DMS79 (cell line): Measurements from ENCODE around the gene SLC51A.
"Not testable (repeated sequence)": the region's sequence is repeated elsewhere in the genome, so short reads cannot be mapped to it uniquely, and the experiment has no call there.

Experiments
- DNase-seq: peaks from one replicate; lab custom pipeline; 2025; lab: John Stamatoyannopoulos, UW

The SLC51A gene

DNA sequence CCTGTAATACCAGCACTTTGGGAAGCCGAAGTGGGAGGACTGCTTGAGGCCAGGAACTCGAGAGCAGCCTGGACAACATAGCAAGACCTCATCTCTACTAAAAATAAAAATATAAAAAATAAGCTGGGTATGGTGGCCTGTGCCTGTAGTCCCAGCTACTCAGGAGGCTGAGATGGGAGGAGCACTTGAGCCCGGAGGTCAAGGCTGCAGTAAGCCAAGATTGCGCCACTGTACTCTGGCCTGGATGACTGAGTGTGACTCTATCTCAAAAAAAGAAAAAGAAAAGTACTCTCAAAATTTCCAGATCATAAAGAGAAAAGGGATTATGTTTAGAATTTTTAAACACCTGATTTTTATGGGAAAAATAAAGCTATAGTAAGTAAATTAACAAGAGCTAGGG is 24.1 kb downstream of the SLC51A start:
- DNase-seq = no peak

DNA sequence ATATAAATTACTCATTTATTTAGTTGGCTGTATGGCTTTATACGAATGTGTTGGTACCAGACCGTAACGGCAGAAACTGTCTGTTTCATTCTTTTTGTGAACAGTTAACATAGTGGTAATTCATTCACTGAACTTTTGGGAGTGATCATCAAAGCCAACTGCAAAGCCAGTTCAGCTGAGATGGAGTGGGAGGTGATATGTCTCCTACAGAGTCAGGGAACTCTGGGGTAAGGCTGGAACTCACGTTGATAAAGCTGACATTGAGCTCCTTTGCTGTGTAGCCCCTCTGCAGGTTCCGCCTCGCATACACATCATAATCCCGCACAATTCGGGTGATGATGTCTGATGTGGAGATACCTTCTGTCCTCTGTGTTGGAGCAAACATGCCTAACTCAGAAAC is 25.4 kb downstream of the SLC51A start:
- no peak for DNase-seq

- DNase-seq = not testable (repeated sequence)
Measured at GRCh38 chr3:196244166-196244565, 27.8 kb downstream of the SLC51A start.

DNA sequence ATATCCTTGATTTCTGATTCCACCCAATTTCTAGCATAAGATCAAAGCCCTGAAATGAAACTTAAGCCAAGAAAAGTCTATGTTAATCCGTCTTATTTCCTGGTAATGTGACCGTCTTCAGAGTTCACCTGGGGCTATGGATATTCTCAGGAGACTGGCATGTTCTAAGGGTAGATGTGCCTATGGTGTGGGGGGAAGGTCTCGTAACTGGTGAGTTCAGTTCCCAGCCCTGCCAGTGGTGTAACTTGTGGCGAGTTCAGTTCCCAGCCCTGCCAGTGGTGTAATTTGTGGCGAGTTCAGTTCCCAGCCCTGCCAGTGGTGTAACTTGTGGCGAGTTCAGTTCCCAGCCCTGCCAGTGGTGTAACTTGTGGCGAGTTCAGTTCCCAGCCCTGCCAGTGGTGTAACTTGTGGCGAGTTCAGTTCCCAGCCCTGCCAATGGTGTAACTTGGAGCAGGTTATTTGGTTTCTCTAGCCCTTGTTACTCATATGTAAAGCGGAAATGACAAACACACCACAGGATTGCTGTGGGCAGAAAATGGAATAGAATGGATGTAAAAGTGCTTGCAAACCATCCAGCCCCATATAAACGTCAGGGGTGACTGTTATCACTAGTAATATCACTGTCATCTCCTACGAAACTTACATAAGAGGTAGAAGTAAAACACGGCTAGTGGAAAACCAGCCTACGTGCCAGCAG is 30.4 kb downstream of the SLC51A start:
- DNase-seq = no peak

DNA sequence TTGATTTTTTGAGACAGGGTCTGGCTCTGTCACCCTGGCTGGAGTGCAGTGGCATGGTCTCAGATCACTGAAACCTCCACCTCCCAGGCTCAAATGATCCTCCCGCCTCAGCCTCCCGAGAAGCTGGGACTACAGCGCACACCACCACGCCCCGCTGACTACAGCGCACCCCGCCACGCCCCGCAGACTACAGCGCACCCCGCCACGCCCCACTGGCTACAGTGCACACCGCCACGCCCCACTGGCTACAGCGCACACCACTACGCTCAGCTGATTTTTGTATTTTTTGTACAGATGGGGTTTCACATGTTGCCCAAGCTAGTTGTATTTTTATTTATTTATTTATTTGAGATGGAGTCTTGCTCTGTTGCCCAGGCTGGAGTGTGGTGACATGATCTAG is 35.6 kb downstream of the SLC51A start:
- no peak for DNase-seq

DNA sequence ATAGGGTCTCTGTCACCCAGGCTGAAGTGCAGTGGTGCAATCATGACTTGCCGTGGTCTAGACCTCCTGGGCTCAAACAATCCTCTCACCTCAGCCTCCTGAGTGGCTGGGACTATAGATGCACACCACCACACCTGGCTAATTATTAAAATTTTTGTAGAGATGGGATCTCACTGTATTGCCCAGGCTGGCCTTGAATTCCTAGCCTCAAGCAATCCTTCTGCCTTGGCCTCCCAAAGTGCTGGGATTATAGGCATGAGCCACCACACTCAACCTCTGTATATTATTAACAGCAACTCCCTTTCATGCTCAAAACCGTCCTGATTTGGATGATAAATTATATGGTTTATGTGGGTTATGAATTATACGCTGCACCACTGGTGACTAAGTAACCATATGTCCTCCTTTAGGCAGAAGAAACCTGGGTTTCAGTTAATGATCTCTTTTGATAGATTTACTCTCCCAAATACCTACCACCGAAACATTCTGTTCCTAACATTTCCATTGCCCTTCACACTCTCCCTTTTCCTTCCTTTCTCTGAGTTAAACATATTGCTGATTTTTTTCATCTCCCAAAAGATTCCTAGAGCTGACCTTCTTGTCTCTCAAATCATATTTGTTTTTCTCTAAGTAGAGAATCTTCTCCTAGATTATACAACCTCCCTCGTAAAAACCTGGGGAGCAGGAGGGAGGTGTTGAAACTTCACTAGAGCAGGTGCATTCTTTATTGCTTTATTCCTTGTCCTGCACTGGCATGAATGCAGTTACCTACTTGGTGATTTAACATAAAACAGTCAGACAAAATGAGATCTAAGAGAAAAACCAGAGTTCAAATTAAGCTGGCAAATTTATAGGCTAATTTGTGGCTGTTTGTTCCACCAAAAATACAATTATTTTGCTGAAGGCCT is 38.3 kb downstream of the SLC51A start:
- no peak for DNase-seq

- DNase-seq = no peak
Measured at GRCh38 chr3:196255776-196256175, 39.4 kb downstream of the SLC51A start.

- no peak for DNase-seq
Measured at GRCh38 chr3:196260784-196261183, 44.5 kb downstream of the SLC51A start.

DNA sequence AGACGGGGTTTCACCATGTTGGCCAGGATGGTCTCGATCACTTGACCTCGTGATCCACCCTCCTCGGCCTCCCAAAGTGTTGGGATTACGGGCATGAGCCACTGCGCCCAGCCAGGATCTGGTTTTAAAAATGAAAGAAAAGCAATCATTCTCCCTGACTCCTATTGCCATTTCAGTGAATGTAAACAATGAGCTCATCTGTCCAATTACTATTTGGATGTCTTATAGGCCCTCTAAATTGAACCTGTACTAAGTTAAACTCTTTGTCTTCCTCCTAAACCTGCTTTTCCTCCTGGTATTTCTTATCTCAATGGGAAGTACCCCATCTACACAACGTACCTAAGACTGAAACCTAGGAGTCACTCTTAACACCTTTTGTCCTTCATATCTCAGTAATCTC is 47.5 kb downstream of the SLC51A start:
- DNase-seq = no peak

DNA sequence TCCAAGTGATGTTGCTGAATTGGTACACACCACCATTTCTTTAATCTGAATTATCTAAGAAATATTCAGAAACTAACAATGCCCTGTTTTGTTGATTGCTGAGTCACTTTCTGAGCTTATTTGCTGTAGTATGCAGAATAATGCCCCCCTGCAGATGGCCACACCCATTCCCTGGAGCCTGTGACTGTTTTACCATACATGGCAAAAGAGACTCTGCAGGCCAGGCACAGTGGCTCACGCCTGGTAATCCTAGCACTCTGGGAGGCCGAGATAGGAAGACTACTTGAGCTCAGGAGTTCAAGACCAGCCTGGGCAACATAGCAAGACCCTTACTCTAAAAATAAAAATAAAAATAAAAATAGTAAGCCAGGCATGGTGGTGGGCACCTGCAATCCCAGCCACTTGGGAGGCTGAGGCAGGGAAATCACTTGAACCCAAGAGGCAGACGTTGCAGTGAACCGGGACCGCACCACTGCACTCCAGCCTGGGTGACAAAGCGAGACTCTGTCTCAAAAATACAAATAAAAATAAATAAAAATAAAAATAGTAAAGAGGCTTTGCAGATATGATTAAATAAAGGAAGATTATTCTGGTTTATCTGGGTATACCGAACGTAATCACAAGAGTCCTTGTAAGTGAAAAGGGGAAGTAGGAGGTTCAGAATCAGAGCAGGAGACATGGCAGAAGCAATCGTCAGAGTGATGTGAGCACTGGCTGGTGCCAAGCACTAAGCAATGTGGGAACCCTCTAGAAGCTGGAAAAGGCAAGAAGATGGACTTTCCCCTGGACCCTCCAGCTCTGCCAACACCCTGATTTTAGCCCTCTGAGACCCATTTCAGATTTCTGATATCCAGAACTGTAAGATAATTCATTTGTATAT is 52.2 kb downstream of the SLC51A start:
- DNase-seq = no peak

GRCh38 chr3:196270499-196270898 is 54.2 kb downstream of the SLC51A start:
- DNase-seq = no peak

DNA sequence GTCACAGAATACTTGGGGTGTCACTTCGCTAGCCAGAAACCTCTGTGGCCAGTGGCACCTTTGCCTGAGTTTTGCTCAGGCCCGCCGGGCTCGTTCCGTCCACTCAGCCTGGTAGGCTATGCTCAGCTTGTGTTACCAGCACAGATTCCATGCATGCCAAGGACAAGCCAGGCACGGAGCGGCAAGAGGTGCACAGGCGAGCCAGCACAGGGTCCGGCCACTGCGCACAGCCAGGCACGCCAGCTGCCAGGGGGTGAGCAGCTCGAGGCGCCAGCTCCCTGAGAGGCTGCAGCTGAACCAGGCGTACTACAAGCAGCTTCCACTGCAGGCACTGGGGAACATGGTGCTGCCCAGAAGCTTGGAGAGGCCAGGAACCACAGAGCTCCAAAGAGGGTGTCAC is 56.5 kb downstream of the SLC51A start:
- no peak for DNase-seq

- DNase-seq = no peak
Measured at GRCh38 chr3:196273655-196274054, 57.3 kb downstream of the SLC51A start.

DNA sequence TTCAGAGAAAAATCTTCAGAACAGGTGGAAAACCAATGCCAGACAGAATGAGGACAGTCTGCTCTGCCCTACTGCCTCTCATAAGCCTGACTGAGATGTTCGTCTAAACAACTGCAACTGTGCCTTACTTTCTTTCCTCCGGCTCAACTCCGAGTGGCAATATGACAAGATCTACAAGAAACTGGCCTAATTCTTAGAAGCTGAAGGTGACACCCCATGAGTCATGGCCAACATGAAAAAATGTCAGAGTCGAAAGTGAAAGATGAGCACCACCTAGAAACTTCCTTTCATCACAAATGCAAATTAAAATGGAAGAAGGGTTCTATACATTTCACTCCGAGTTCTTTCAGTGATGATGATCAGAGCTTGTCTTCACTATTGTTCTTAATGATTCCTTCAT is 58.3 kb downstream of the SLC51A start:
- no peak for DNase-seq

- no peak for DNase-seq
Measured at GRCh38 chr3:196275126-196275525, 58.8 kb downstream of the SLC51A start.

- no peak for DNase-seq
Measured at GRCh38 chr3:196280689-196281440, 64.5 kb downstream of the SLC51A start.

GRCh38 chr3:196281962-196282361 is 65.6 kb downstream of the SLC51A start:
- no peak for DNase-seq
